Ishikawa (cell line): ENCODE results near the gene ZP1.

ENCODE experiments used
- CEBPB ChIP-seq: IDR thresholded peaks from 2 replicates; pipeline ENCODE4 v1.6.1; 2012
- CREB1 ChIP-seq: IDR thresholded peaks from 2 replicates; pipeline ENCODE4 v1.6.1; 2012; ENCODE audit warnings: low read depth
- EGR1 ChIP-seq: IDR thresholded peaks from 2 replicates; pipeline ENCODE4 v1.6.1; 2012
- EP300 ChIP-seq: IDR thresholded peaks from 2 replicates; pipeline ENCODE4 v1.6.1; 2012; ENCODE audit warnings: borderline replicate concordance
- FOXM1 ChIP-seq: IDR thresholded peaks from 2 replicates; pipeline ENCODE4 v1.6.1; 2012; ENCODE audit warnings: low read depth, borderline replicate concordance
- NFIC ChIP-seq: IDR thresholded peaks from 2 replicates; pipeline ENCODE4 v1.6.1; 2012
- RAD21 ChIP-seq: IDR thresholded peaks from 2 replicates; pipeline ENCODE4 v1.6.1; 2012; ENCODE audit warnings: low read depth
- TAF1 ChIP-seq: IDR thresholded peaks from 2 replicates; pipeline ENCODE4 v1.6.1; 2012; ENCODE audit warnings: low read depth, mild to moderate bottlenecking
- TCF12 ChIP-seq: IDR thresholded peaks from 2 replicates; pipeline ENCODE4 v1.6.1; 2012; ENCODE audit warnings: low read depth
- TEAD4 ChIP-seq: IDR thresholded peaks from 2 replicates; pipeline ENCODE4 v1.6.1; 2012
- YY1 ChIP-seq: IDR thresholded peaks from 2 replicates; pipeline ENCODE4 v1.6.1; 2012; ENCODE audit warnings: low read depth
- ZBTB7A ChIP-seq: IDR thresholded peaks from 2 replicates; pipeline ENCODE4 v1.6.1; 2012; ENCODE audit warnings: low read depth
- TF ChIP-seq, protein P1 (sequence below): IDR thresholded peaks from 2 replicates; pipeline ENCODE4 v1.6.1; 2012; ENCODE audit warnings: low read depth, mild to moderate bottlenecking
- TF ChIP-seq, protein P2 (sequence below): IDR thresholded peaks from 2 replicates; pipeline ENCODE4 v1.6.1; 2012

GRCh38 chr11:60890696-60891095, 23.4 kb downstream of the ZP1 start:
- no peak for TF ChIP-seq TCF12
- no peak for TF ChIP-seq EP300
- no peak for TF ChIP-seq RAD21
- TF ChIP-seq CREB1: no peak
- TF ChIP-seq NFIC: no peak
- no peak for TF ChIP-seq TEAD4
- TF ChIP-seq, protein P1, sequence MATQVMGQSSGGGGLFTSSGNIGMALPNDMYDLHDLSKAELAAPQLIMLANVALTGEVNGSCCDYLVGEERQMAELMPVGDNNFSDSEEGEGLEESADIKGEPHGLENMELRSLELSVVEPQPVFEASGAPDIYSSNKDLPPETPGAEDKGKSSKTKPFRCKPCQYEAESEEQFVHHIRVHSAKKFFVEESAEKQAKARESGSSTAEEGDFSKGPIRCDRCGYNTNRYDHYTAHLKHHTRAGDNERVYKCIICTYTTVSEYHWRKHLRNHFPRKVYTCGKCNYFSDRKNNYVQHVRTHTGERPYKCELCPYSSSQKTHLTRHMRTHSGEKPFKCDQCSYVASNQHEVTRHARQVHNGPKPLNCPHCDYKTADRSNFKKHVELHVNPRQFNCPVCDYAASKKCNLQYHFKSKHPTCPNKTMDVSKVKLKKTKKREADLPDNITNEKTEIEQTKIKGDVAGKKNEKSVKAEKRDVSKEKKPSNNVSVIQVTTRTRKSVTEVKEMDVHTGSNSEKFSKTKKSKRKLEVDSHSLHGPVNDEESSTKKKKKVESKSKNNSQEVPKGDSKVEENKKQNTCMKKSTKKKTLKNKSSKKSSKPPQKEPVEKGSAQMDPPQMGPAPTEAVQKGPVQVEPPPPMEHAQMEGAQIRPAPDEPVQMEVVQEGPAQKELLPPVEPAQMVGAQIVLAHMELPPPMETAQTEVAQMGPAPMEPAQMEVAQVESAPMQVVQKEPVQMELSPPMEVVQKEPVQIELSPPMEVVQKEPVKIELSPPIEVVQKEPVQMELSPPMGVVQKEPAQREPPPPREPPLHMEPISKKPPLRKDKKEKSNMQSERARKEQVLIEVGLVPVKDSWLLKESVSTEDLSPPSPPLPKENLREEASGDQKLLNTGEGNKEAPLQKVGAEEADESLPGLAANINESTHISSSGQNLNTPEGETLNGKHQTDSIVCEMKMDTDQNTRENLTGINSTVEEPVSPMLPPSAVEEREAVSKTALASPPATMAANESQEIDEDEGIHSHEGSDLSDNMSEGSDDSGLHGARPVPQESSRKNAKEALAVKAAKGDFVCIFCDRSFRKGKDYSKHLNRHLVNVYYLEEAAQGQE: no peak
- no peak for TF ChIP-seq TAF1
- no peak for TF ChIP-seq YY1
- TF ChIP-seq CEBPB: no peak
- no peak for TF ChIP-seq EGR1
- no peak for TF ChIP-seq FOXM1
- no peak for TF ChIP-seq ZBTB7A
- TF ChIP-seq, protein P2, sequence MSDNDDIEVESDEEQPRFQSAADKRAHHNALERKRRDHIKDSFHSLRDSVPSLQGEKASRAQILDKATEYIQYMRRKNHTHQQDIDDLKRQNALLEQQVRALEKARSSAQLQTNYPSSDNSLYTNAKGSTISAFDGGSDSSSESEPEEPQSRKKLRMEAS: no peak
